GM23338 (cell line): Measurements from ENCODE around the gene DDX5. TPM values are rescaled to one million over a fixed set of nuclear protein-coding genes. Genes with fewer than 3 reads are reported as not detected.

Experiments
- ATAC-seq: fragments of 200-7000 bp; cut with Tn5 transposase; 3 replicates; pipeline ENCODE4 v1.9.1; 2020
- DNase-seq: peaks from one replicate; pipeline ENCODE4 v3.0.0-alpha.2; 2015; ENCODE audit warnings: low spot score
- H2AFZ ChIP-seq: fragments of 200-600 bp; sonication (generic); 2 replicates; pipeline ENCODE4 v1.8.0; 2016; ENCODE audit warnings: antibody characterized with exemption, mild to moderate bottlenecking, moderate library complexity
- H3F3A ChIP-seq: fragments of 200-600 bp; sonication (generic); replicated peaks from 2 replicates; pipeline ENCODE4 v1.8.0; 2017; ENCODE audit warnings: antibody characterized with exemption, mixed run types, low read depth
- H3K27ac ChIP-seq: fragments of 200-600 bp; sonication (generic); 2 replicates; pipeline ENCODE4 v1.6.1; 2016; ENCODE audit warnings: low read depth
- H3K27me3 ChIP-seq: fragments of 200-600 bp; sonication (generic); 2 replicates; pipeline ENCODE4 v1.8.0; 2016; ENCODE audit warnings: mild to moderate bottlenecking, mixed run types, moderate library complexity; ENCODE audit not compliant: insufficient read depth
- H3K36me3 ChIP-seq: fragments of 200-600 bp; sonication (generic); 2 replicates; pipeline ENCODE4 v1.8.0; 2016; ENCODE audit warnings: mild to moderate bottlenecking; ENCODE audit not compliant: insufficient read depth
- H3K4me1 ChIP-seq: fragments of 200-600 bp; sonication (generic); 2 replicates; pipeline ENCODE4 v1.8.0; 2016; ENCODE audit warnings: mild to moderate bottlenecking, moderate library complexity; ENCODE audit not compliant: insufficient read depth
- H3K4me2 ChIP-seq: fragments of 200-600 bp; sonication (generic); 2 replicates; pipeline ENCODE4 v1.7.1; 2017; ENCODE audit warnings: mixed run types
- H3K4me3 ChIP-seq: fragments of 200-600 bp; sonication (generic); 2 replicates; pipeline ENCODE4 v1.6.1; 2016; ENCODE audit warnings: mixed run types
- H3K79me2 ChIP-seq: fragments of 200-600 bp; sonication (generic); replicated peaks from 2 replicates; pipeline ENCODE4 v1.8.0; 2017; ENCODE audit warnings: mild to moderate bottlenecking; ENCODE audit not compliant: insufficient read depth
- H3K9me2 ChIP-seq: fragments of 200-600 bp; sonication (generic); 2 replicates; pipeline ENCODE4 v1.8.0; 2017; ENCODE audit not compliant: insufficient read depth
- H4K20me1 ChIP-seq: fragments of 200-600 bp; sonication (generic); replicated peaks from 2 replicates; pipeline ENCODE4 v1.8.0; 2017; ENCODE audit warnings: mild to moderate bottlenecking; ENCODE audit not compliant: insufficient read depth
- H3K27ac Mint-ChIP-seq: 2 replicates; pipeline ENCODE4 v1.8.0; 2020; ENCODE audit warnings: inconsistent platforms, mild to moderate bottlenecking, moderate library complexity, mixed read lengths
- H3K27me3 Mint-ChIP-seq: 3 replicates; pipeline ENCODE4 v1.8.0; 2022; ENCODE audit warnings: low read depth, mild to moderate bottlenecking, moderate library complexity, mixed read lengths, inconsistent platforms; ENCODE audit not compliant: insufficient read depth, poor library complexity
- H3K36me3 Mint-ChIP-seq: 3 replicates; pipeline ENCODE4 v1.8.0; 2021; ENCODE audit warnings: low read depth, mild to moderate bottlenecking, inconsistent platforms, moderate library complexity, mixed read lengths
- H3K4me1 Mint-ChIP-seq: 3 replicates; pipeline ENCODE4 v1.8.0; 2020; ENCODE audit warnings: mild to moderate bottlenecking, inconsistent platforms, mixed read lengths
- H3K4me3 Mint-ChIP-seq: 3 replicates; pipeline ENCODE4 v1.8.0; 2021; ENCODE audit warnings: moderate library complexity, mild to moderate bottlenecking, inconsistent platforms, mixed read lengths
- H3K9me3 Mint-ChIP-seq: 3 replicates; pipeline ENCODE4 v1.8.0; 2020; ENCODE audit warnings: moderate library complexity, mild to moderate bottlenecking, inconsistent platforms, mixed read lengths
- CREB1 ChIP-seq: fragments of 250-450 bp; sonication (Bioruptor Pico); IDR thresholded peaks from 2 replicates; pipeline ENCODE4 v1.5.0; 2020; ENCODE audit warnings: low read depth, mild to moderate bottlenecking, moderate library complexity
- ETS1 ChIP-seq: IDR thresholded peaks from 2 replicates; pipeline ENCODE4 v1.6.1; 2016; ENCODE audit warnings: antibody characterized with exemption
- EZH2 ChIP-seq: fragments of 200-600 bp; sonication (generic); IDR thresholded peaks from one replicate; pipeline ENCODE4 v1.8.0; 2017; ENCODE audit warnings: antibody characterized with exemption, mild to moderate bottlenecking, low read depth; ENCODE audit not compliant: unreplicated experiment
- EZH2phosphoT487 ChIP-seq: fragments of 200-600 bp; sonication (generic); IDR thresholded peaks from one replicate; pipeline ENCODE4 v1.8.1; 2018; ENCODE audit warnings: antibody characterized with exemption; ENCODE audit not compliant: unreplicated experiment
- JUNB ChIP-seq: IDR thresholded peaks from one replicate; pipeline ENCODE4 v1.6.1; 2016; ENCODE audit warnings: antibody characterized with exemption; ENCODE audit not compliant: unreplicated experiment
- POLR2AphosphoS5 ChIP-seq: IDR thresholded peaks from 2 replicates; pipeline ENCODE4 v1.6.1; 2016; ENCODE audit warnings: antibody characterized with exemption, low read depth
- STAT1 ChIP-seq: IDR thresholded peaks from one replicate; pipeline ENCODE4 v1.6.1; 2016; ENCODE audit warnings: antibody characterized with exemption; ENCODE audit not compliant: unreplicated experiment
- ZNF114 ChIP-seq: fragments of 250-450 bp; sonication (Bioruptor Pico); IDR thresholded peaks from 2 replicates; pipeline ENCODE4 v1.5.0; 2020; ENCODE audit warnings: mild to moderate bottlenecking, moderate library complexity
- ZNF331 ChIP-seq: fragments of 250-450 bp; sonication (Bioruptor Pico); IDR thresholded peaks from 2 replicates; pipeline ENCODE4 v1.5.0; 2020; ENCODE audit warnings: low read depth, mild to moderate bottlenecking, moderate library complexity
- polyA plus RNA-seq: library from polyadenylated mRNA; unstranded; fragments of >200 nt; fragmentation: Nextera tagmentation; extraction: Ambion mirVana; gene quantifications from 2 replicates; pipeline ENCODE4 v1.2.1, GENCODE V29; 2016
- total RNA-seq: library from RNA; depleted of rRNA; stranded (reverse); fragments of >200 nt; shearing (Covaris generic); gene quantifications from 2 replicates; pipeline ENCODE4 v1.2.3, GENCODE V29; 2014
- TF ChIP-seq, protein P1 (sequence below), 2 experiments: fragments of 200-600 bp in 1 of 2; sonication (generic) in 1 of 2; conservative IDR thresholded peaks; 2 replicates each; pipeline versions ENCODE4 v1.5.1 to v1.6.1; 2016 to 2017; ENCODE audit warnings: antibody characterized with exemption in 2 of 2, low read depth in 2 of 2, mild to moderate bottlenecking in 2 of 2, moderate library complexity in 1 of 2
- TF ChIP-seq, protein P2 (sequence below): fragments of 250-450 bp; sonication (Bioruptor Pico); IDR thresholded peaks from 2 replicates; pipeline ENCODE4 v1.5.0; 2020; ENCODE audit warnings: mild to moderate bottlenecking, moderate library complexity

The DDX5 gene
- total and polyA plus RNA-seq, 2 experiments from 2014 or later: 400 to 447 TPM

GRCh38 chr17:64459284-64459747, 46.8 kb downstream of the DDX5 start:
- no peak for TF ChIP-seq ZNF331
- TF ChIP-seq POLR2AphosphoS5: no peak
- no peak for TF ChIP-seq ZNF114 (CRISPR knock-in tag)
- no peak for TF ChIP-seq JUNB
- TF ChIP-seq CREB1 (CRISPR knock-in tag): no peak
- TF ChIP-seq ETS1: no peak
- TF ChIP-seq, protein P1, sequence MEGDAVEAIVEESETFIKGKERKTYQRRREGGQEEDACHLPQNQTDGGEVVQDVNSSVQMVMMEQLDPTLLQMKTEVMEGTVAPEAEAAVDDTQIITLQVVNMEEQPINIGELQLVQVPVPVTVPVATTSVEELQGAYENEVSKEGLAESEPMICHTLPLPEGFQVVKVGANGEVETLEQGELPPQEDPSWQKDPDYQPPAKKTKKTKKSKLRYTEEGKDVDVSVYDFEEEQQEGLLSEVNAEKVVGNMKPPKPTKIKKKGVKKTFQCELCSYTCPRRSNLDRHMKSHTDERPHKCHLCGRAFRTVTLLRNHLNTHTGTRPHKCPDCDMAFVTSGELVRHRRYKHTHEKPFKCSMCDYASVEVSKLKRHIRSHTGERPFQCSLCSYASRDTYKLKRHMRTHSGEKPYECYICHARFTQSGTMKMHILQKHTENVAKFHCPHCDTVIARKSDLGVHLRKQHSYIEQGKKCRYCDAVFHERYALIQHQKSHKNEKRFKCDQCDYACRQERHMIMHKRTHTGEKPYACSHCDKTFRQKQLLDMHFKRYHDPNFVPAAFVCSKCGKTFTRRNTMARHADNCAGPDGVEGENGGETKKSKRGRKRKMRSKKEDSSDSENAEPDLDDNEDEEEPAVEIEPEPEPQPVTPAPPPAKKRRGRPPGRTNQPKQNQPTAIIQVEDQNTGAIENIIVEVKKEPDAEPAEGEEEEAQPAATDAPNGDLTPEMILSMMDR (conservative IDR thresholded peaks at IDR 0.05; ENCODE audit: low read depth in 2 of 2): no peak
- no peak for TF ChIP-seq STAT1
- no peak for TF ChIP-seq EZH2
- TF ChIP-seq, protein P2, sequence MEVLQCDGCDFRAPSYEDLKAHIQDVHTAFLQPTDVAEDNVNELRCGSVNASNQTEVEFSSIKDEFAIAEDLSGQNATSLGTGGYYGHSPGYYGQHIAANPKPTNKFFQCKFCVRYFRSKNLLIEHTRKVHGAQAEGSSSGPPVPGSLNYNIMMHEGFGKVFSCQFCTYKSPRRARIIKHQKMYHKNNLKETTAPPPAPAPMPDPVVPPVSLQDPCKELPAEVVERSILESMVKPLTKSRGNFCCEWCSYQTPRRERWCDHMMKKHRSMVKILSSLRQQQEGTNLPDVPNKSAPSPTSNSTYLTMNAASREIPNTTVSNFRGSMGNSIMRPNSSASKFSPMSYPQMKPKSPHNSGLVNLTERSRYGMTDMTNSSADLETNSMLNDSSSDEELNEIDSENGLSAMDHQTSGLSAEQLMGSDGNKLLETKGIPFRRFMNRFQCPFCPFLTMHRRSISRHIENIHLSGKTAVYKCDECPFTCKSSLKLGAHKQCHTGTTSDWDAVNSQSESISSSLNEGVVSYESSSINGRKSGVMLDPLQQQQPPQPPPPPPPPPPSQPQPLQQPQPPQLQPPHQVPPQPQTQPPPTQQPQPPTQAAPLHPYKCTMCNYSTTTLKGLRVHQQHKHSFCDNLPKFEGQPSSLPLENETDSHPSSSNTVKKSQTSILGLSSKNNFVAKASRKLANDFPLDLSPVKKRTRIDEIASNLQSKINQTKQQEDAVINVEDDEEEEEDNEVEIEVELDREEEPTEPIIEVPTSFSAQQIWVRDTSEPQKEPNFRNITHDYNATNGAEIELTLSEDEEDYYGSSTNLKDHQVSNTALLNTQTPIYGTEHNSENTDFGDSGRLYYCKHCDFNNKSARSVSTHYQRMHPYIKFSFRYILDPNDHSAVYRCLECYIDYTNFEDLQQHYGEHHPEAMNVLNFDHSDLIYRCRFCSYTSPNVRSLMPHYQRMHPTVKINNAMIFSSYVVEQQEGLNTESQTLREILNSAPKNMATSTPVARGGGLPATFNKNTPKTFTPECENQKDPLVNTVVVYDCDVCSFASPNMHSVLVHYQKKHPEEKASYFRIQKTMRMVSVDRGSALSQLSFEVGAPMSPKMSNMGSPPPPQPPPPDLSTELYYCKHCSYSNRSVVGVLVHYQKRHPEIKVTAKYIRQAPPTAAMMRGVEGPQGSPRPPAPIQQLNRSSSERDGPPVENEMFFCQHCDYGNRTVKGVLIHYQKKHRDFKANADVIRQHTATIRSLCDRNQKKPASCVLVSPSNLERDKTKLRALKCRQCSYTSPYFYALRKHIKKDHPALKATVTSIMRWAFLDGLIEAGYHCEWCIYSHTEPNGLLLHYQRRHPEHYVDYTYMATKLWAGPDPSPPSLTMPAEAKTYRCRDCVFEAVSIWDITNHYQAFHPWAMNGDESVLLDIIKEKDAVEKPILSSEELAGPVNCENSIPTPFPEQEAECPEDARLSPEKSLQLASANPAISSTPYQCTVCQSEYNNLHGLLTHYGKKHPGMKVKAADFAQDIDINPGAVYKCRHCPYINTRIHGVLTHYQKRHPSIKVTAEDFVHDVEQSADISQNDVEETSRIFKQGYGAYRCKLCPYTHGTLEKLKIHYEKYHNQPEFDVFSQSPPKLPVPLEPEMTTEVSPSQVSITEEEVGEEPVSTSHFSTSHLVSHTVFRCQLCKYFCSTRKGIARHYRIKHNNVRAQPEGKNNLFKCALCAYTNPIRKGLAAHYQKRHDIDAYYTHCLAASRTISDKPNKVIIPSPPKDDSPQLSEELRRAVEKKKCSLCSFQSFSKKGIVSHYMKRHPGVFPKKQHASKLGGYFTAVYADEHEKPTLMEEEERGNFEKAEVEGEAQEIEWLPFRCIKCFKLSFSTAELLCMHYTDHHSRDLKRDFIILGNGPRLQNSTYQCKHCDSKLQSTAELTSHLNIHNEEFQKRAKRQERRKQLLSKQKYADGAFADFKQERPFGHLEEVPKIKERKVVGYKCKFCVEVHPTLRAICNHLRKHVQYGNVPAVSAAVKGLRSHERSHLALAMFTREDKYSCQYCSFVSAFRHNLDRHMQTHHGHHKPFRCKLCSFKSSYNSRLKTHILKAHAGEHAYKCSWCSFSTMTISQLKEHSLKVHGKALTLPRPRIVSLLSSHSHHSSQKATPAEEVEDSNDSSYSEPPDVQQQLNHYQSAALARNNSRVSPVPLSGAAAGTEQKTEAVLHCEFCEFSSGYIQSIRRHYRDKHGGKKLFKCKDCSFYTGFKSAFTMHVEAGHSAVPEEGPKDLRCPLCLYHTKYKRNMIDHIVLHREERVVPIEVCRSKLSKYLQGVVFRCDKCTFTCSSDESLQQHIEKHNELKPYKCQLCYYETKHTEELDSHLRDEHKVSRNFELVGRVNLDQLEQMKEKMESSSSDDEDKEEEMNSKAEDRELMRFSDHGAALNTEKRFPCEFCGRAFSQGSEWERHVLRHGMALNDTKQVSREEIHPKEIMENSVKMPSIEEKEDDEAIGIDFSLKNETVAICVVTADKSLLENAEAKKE (CRISPR knock-in tag): no peak
- no peak for TF ChIP-seq EZH2phosphoT487
- no peak overlapping the region for H3K27ac Mint-ChIP-seq
- Histone ChIP-seq H3K4me2 (no peak overlapping the region), H3F3A (no peaks in the 10 kb centered on the region), H3K27me3 (no peaks in the 10 kb centered on the region), H3K27ac (no peak overlapping the region), H3K36me3 (no peaks in the 10 kb centered on the region), H4K20me1 (no peaks in the 10 kb centered on the region), H2AFZ (no peak overlapping the region), H3K79me2 (no peaks in the 10 kb centered on the region), H3K9me2 (no peaks in the 10 kb centered on the region), H3K4me1 (no peaks in the 10 kb centered on the region), H3K4me3 (no peak overlapping the region)
- no peaks in the 10 kb centered on the region; the same call in 2 of the 3 replicates for H3K4me1 Mint-ChIP-seq
- DNase-seq: no peak
- no peaks in the 10 kb centered on the region for H3K36me3 Mint-ChIP-seq
- H3K27me3 Mint-ChIP-seq: peaks cover 2% of the 10 kb centered on the region
- no peak overlapping the region for H3K4me3 Mint-ChIP-seq
- H3K9me3 Mint-ChIP-seq: no peaks in the 10 kb centered on the region
- no peak for ATAC-seq
